BJ (cell line): ENCODE data around the gene ZWILCH. TPM values are rescaled to one million over a fixed set of nuclear protein-coding genes. Genes with fewer than 3 reads are reported as not detected.
"Not testable (repeated sequence)": the region's sequence is repeated elsewhere in the genome, so short reads cannot be mapped to it uniquely, and the experiment has no call there.

ENCODE experiments used
- CTCF ChIA-PET: fragments of 350-600 bp; formaldehyde crosslinking; extraction: SDS; loops from one replicate; lab custom pipeline; 2021; ENCODE audit warnings: antibody characterized with exemption, inconsistent platforms; lab: Yijun Ruan, JAX
- POLR2A ChIA-PET: fragments of 300-600 bp; sonication (Branson Sonifier 250); formaldehyde crosslinking; extraction: SDS; loops from one replicate; lab custom pipeline; 2021; ENCODE audit warnings: antibody characterized with exemption; lab: Charles Lee
- DNase-seq: peaks from one replicate; pipeline ENCODE4 v3.0.0-alpha.2; 2011; ENCODE audit warnings: low read depth
- H3K27me3 ChIP-seq: 2 replicates; pipeline ENCODE4 v1.6.0; 2011; ENCODE audit warnings: low read length; ENCODE audit not compliant: control insufficient read depth, insufficient read depth
- H3K36me3 ChIP-seq: 2 replicates; pipeline ENCODE4 v1.5.1; 2011; ENCODE audit warnings: low read length; ENCODE audit not compliant: control insufficient read depth, insufficient read depth
- H3K4me3 ChIP-seq: 2 replicates; pipeline ENCODE4 v1.5.1; 2011; ENCODE audit warnings: low read depth, mild to moderate bottlenecking, control low read depth, low read length
- CTCF ChIP-seq: IDR thresholded peaks from 2 replicates; pipeline ENCODE4 v1.5.1; 2011; ENCODE audit warnings: low read depth, mild to moderate bottlenecking, control low read depth, inconsistent platforms, low read length, moderate library complexity; ENCODE audit not compliant: insufficient read depth
- polyA plus RNA-seq: library from polyadenylated mRNA; depleted of rRNA; stranded (reverse); fragments of >200 nt; gene quantifications from 2 replicates; pipeline ENCODE4 v1.2.3, GENCODE V29; 2011

ZWILCH gene
- polyA plus RNA-seq, 1 experiment = 10.5 TPM

GRCh38 chr15:66588537-66588936 lies 83.4 kb downstream of the ZWILCH start:
- ChIA-PET POLR2A (no interaction called here), CTCF (no interaction called here)
- H3K27me3 ChIP-seq = peaks cover 18% of the 10 kb centered on the region

GRCh38 chr15:66588971-66589370 lies 83.8 kb downstream of the ZWILCH start:
- H3K27me3 ChIP-seq = peaks cover 18% of the 10 kb centered on the region
- no peaks in the 10 kb centered on the region for H3K36me3 ChIP-seq
- DNase-seq = no peak
- ChIA-PET POLR2A (no interaction called here), CTCF (no interaction called here)
- no peak overlapping the region for H3K4me3 ChIP-seq
- no peak for TF ChIP-seq CTCF

More at GRCh38 chr15:66588537-66588936, 83.4 kb downstream of the ZWILCH start:
- DNase-seq = no peak
- H3K4me3 ChIP-seq = no peak overlapping the region
- 0 out of 2 replicates have a peak, but pooled peaks have one; percentile 13 for TF ChIP-seq CTCF
- no peaks in the 10 kb centered on the region for H3K36me3 ChIP-seq

GRCh38 chr15:66589429-66589828 lies 84.3 kb downstream of the ZWILCH start:
- H3K4me3 ChIP-seq, H3K36me3 ChIP-seq, DNase-seq, POLR2A ChIA-PET: not testable (repeated sequence)
- CTCF ChIA-PET = interaction anchor here (1.1 kb wide), 1 partner anchor 30 kb away, joined by 4 read pairs; no protein-coding TSS in a partner anchor
- H3K27me3 ChIP-seq = peaks cover 18% of the 10 kb centered on the region

GRCh38 chr15:66590435-66590834 lies 85.3 kb downstream of the ZWILCH start:
- no peaks in the 10 kb centered on the region for H3K36me3 ChIP-seq
- peaks cover 19% of the 10 kb centered on the region for H3K27me3 ChIP-seq
- DNase-seq = no peak
- no peak overlapping the region for H3K4me3 ChIP-seq
- ChIA-PET CTCF (interaction anchor here (0.9 to 1.1 kb wide), 2 partner anchors 17 to 29 kb away, joined by 3 to 4 read pairs; no protein-coding TSS in a partner anchor), POLR2A (no interaction called here)
- no peak for TF ChIP-seq CTCF

- peaks cover 15% of the 10 kb centered on the region for H3K27me3 ChIP-seq
- H3K36me3 ChIP-seq = no peaks in the 10 kb centered on the region
- no peak overlapping the region for H3K4me3 ChIP-seq
- POLR2A ChIA-PET = no interaction called here
- no peak for DNase-seq
- CTCF ChIA-PET = no interaction called here
- no peak for TF ChIP-seq CTCF
Measured at GRCh38 chr15:66591322-66591862, 86.3 kb downstream of the ZWILCH start.
